Left colon (tissue), 2 donors: ENCODE measurements around the gene PIP5K1B. TPM values are rescaled to one million over a fixed set of nuclear protein-coding genes. Genes with fewer than 3 reads are reported as not detected.

Source experiments
- ATAC-seq: fragments of 200-7000 bp; cut with Tn5 transposase; one replicate; pipeline ENCODE4 v1.9.1; 2020; ENCODE audit warnings: mild to moderate bottlenecking, moderate library complexity
- DNase-seq, 2 donors: peaks; one replicate each; pipeline ENCODE4 v3.0.0-alpha.2; 2020
- intact Hi-C, 2 donors: fragments of 100-400 bp; cut with DNase I in 1 of 2; cut with micrococcal nuclease in 1 of 2; formaldehyde crosslinking; loops; one replicate each; pipeline versions ENCODE4 v1.11.2 to v1.14.0; 2022; cut with DNase I, micrococcal nuclease
- total RNA-seq, 2 donors: library from RNA; stranded (reverse); fragmentation: NEBNext Ultra II Directional; extraction: Animal tissue kit (Norgen Biotek cat#: 25700); gene quantifications; one replicate each; pipeline ENCODE4 v1.2.1, GENCODE V29; 2021
- donor health status: DM: no; HTN: no; CAD: no.
- donor health status: DM: yes; HTN: yes; CAD: no.

The PIP5K1B gene
- total RNA-seq, 2 donors from 2014 or later, result 83.1 to 91.6 TPM

GRCh38 chr9:68871236-68871635 lies 166.2 kb downstream of the PIP5K1B start:
- no peak for DNase-seq
- no peak for ATAC-seq
- intact Hi-C loops, result no loop called here

- intact Hi-C loops, result no loop called here
- no peak for DNase-seq
Observed at GRCh38 chr9:68872026-68872501, 167.0 kb downstream of the PIP5K1B start.

GRCh38 chr9:68873179-68873578 lies 168.1 kb downstream of the PIP5K1B start:
- intact Hi-C loops, result no loop called here

More at GRCh38 chr9:68872026-68872501, 167.0 kb downstream of the PIP5K1B start:
- ATAC-seq, result no peak

GRCh38 chr9:68876273-68876672 lies 171.2 kb downstream of the PIP5K1B start:
- intact Hi-C loops, result no loop called here
- DNase-seq (no peak), ATAC-seq (no peak)

More at GRCh38 chr9:68873179-68873578, 168.1 kb downstream of the PIP5K1B start:
- no peak for DNase-seq
- no peak for ATAC-seq

DNA sequence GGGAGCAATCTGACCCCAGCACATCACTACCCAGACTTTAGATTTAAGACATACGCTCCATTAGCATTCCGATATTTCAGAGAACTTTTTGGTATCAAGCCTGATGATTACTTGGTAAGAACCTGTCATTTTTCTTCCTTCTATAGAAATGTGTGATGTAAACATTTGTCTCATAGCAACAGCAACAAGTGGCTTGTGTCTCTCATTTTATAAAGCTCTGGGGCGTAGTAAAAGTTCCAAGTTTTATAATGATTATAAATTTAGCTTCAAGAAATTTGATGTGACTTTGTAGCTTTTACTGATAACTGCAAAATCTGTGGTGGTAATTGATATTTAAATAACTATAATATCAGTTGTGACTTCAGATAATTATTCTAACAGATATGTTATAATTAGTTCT lies 171.6 kb downstream of the PIP5K1B start:
- DNase-seq (no peak), ATAC-seq (no peak)
- intact Hi-C loops, result no loop called here

- DNase-seq (no peak), ATAC-seq (no peak)
- intact Hi-C loops, result no loop called here
Observed at GRCh38 chr9:68877219-68877618, 172.2 kb downstream of the PIP5K1B start.

DNA sequence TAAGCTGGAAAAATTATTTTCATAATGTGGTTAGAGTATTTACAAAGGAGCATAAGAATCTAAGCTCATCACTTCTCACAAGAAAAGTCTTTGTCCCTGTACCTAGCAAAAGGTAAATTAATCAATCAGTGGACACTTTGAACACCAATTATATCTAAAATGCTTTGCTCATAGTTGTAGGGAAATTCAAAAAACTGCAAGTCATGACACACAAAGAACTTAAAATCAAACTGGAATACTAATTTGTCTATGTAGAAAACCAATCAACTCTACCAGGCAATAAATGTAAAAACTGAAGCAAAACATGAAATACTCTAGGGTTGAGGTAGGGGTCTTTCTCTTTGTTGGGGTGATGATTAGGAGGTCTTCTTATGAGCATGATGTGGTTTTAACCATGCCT lies 173.4 kb downstream of the PIP5K1B start:
- no peak for ATAC-seq
- intact Hi-C loops, result no loop called here
- no peak for DNase-seq

- intact Hi-C loops, result no loop called here
- DNase-seq, result no peak
- ATAC-seq, result no peak
Observed at GRCh38 chr9:68883224-68883623, 178.2 kb downstream of the PIP5K1B start.

- ATAC-seq, result no peak
- no peak for DNase-seq
- intact Hi-C loops, result no loop called here
Observed at GRCh38 chr9:68887232-68887631, 182.2 kb downstream of the PIP5K1B start.

DNA sequence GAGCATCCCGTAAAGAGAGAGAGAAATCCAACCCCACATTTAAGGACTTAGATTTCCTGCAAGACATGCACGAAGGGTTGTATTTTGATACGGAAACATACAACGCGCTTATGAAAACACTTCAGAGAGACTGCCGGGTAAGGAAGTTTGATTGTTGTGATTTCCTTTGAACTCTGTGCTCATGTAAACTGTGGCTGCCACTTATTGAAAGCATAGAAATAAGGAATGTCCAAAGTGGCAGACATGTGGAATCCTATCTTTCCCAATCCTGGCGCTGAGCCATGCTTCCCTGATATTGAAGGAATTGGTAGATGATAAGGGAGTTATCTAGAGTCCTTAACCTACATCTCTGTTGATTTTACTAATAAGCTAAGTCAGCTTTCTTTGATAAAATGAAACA lies 189.5 kb downstream of the PIP5K1B start:
- ATAC-seq (no peak), DNase-seq (no peak)
- intact Hi-C loops, result no loop called here

DNA sequence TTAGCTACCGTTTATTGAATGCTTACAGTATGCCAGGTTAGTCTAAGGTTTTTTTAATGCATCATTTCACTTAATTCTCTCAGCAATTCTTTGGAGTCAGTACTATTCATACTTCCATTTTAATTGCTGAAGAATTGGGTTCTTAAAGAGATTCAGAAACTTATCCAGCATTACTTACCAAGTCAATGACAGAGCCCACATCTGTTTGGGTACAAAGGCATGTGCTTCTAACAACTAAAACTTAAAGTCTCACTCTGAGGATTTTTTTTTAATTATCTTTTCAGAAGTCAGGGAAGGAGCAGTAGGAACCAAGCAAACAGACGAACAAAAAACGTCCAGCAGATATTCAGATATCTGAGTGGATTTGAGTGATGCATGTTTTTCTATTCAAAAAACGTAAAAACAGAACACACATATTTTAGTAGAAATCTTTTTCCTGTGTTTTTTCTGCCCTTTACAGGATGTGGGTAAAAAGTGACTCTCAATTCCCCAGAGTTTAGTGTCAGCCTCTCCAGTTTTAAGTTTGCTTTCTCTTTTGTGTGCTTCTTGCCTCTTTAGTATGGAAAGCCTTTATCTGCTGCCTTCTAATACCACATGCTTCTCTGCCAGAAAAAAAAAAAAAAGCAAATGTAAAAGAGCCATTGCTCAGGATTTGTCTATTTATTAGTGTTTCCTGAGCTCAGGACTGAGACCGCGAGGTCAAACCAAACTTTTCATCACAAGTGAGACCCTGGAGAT lies 190.9 kb downstream of the PIP5K1B start:
- intact Hi-C loops, result no loop called here
- DNase-seq (no peak), ATAC-seq (no peak)

- no peak for DNase-seq
- intact Hi-C loops, result no loop called here
- ATAC-seq, result no peak
Observed at GRCh38 chr9:68896486-68896885, 191.4 kb downstream of the PIP5K1B start.

DNA sequence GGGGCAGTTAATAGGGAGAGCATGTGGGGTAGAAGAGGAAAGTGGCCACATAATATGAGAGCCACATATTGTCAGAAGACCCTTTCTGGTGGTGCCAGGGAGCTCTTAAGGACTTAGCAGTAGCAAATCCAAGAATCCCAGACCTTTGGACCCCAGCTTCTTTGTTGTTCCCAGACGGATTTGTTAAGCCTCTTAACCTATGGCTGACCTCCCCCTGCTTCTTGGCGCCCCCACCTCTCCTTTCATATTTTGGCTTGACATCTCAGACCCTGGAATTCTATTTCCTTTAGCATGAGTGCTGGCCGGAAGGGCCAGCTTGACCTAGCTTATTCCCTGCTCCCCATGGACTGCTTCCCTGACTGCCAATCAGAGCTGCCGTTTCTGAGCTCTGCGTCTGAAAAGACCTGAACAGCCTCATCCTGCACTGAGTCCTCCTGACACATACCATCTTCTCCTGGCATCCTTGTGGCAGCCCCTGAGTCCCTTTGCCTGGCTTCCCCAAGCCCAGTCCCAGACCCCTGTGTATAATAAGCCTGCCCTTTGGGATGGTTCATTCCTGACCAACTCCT lies 192.6 kb downstream of the PIP5K1B start:
- ATAC-seq, result no peak
- intact Hi-C loops, result no loop called here
- no peak for DNase-seq

GRCh38 chr9:68898781-68899439 lies 193.9 kb downstream of the PIP5K1B start:
- ATAC-seq (no peak), DNase-seq (no peak)
- intact Hi-C loops, result no loop called here

DNA sequence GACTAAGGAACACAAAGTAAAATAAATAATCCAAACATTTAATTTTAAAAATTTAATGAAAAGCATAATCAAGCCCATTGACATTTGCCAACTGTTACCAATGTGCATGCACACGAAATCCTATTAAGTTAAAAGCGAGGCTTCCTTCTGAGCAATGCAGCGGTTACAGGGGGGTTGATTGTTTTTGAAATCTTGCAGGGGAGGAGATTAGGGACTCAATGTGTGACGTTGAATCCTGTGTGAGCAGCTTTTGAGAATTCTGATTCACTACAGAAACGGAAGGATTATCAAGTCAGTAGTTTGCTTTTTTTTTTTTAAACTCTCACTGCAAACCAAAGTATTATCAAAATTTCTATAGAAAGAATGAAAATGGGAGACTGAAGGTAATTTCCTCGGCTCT lies 199.4 kb downstream of the PIP5K1B start:
- no peak for ATAC-seq
- intact Hi-C loops, result no loop called here
- no peak for DNase-seq

DNA sequence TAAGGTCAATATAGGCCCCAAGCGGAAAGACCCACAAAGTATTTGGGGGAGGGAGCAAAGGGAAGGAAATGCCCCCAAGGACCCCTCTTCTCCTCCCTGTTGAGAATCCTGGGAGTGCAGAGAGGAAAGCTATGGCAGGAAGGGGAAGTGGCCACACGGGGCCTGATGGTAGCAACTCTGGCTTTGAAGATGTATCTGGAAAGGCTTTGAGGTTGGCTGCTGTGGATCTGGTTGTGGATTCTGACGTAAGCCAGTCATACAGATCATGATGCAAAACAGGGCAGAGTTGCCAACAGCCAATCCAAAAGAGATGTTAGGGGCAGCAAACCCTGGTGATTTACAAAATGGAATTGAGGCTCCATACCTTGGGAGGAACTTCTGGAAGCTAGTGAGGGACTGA lies 200.1 kb downstream of the PIP5K1B start:
- ATAC-seq (no peak), DNase-seq (no peak)
- intact Hi-C loops, result no loop called here

GRCh38 chr9:68907910-68908309 lies 202.9 kb downstream of the PIP5K1B start:
- intact Hi-C loops, result no loop called here
- ATAC-seq, result no peak
- DNase-seq, result no peak

GRCh38 chr9:68912561-68912960 lies 207.5 kb downstream of the PIP5K1B start:
- ATAC-seq (peak; percentile 13), DNase-seq (no peak)
- intact Hi-C loops, result no loop called here

GRCh38 chr9:68913054-68913453 lies 208.0 kb downstream of the PIP5K1B start:
- ATAC-seq (peak; percentile 47), DNase-seq (no peak)
- intact Hi-C loops, result no loop called here

DNA sequence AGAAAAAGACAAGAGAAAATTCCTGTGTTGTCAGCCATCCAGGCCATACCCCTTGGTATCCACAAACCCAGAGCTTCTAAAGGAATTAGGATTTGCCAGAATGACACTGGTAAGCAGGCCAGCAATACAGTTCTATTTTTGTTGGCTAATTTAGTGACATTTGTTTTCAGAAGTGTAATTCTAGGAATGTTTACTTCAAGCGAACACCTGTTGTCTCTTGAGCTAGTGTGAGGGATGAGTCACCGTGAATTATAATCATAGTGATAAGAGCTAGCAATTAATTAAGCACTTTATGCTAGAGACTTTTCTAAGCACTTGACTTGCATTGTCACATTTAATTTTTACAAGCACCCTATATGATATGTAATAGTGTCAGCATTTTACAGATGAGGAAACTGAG lies 209.7 kb downstream of the PIP5K1B start:
- DNase-seq, result no peak
- intact Hi-C loops, result no loop called here
- ATAC-seq, result no peak
